Activated CD8-positive, alpha-beta memory T cell treated with anti-CD3 and anti-CD28 coated beads, Interleukin-2, amount 10 ng/mL, durations not matched to agents 7 days and 5 days (primary cell): ENCODE data around the gene DAPK2. TPM values are rescaled to one million over a fixed set of nuclear protein-coding genes. Genes with fewer than 3 reads are reported as not detected.
"Not testable (repeated sequence)": the region's sequence is repeated elsewhere in the genome, so short reads cannot be mapped to it uniquely, and the experiment has no call there.

Source experiments
- ATAC-seq: fragments of 150-1000 bp; cut with Tn5 transposase; one replicate; pipeline ENCODE4 v1.10.0; 2021; ENCODE audit warnings: moderate library complexity
- CTCF ChIA-PET: fragments of 350-600 bp; sonication (Branson Sonifier 250); formaldehyde crosslinking; loops from one replicate; lab custom pipeline; 2021; ENCODE audit warnings: antibody characterized with exemption; lab: Charles Lee
- DNase-seq: peaks from one replicate; pipeline ENCODE4 v3.0.0-alpha.2; 2020
- H3K27ac Mint-ChIP-seq: one replicate; pipeline ENCODE4 v1.8.0; 2021; ENCODE audit warnings: mild to moderate bottlenecking, mixed read lengths
- H3K27me3 Mint-ChIP-seq: one replicate; pipeline ENCODE4 v1.8.0; 2021; ENCODE audit warnings: mixed read lengths
- H3K36me3 Mint-ChIP-seq: one replicate; pipeline ENCODE4 v1.8.0; 2021; ENCODE audit warnings: mild to moderate bottlenecking, mixed read lengths
- H3K4me1 Mint-ChIP-seq: one replicate; pipeline ENCODE4 v1.8.0; 2021; ENCODE audit warnings: mixed read lengths
- H3K4me3 Mint-ChIP-seq: one replicate; pipeline ENCODE4 v1.8.0; 2021; ENCODE audit warnings: mild to moderate bottlenecking, moderate library complexity, mixed read lengths
- H3K9me3 Mint-ChIP-seq: one replicate; pipeline ENCODE4 v1.8.0; 2022; ENCODE audit warnings: low read depth, mixed read lengths
- total RNA-seq, 2 experiments: library from RNA; stranded (reverse); gene quantifications; one replicate each; pipeline ENCODE4 v1.2.3, GENCODE V29; 2021

DAPK2 gene
- total RNA-seq, 2 experiments from 2014 or later: 14.1 to 15.0 TPM

GRCh38 chr15:64071931-64072765, 25.9 kb upstream of the DAPK2 start:
- DNase-seq (no peak), ATAC-seq (no peak)
- Mint-ChIP-seq H3K27me3 (no peaks in the 10 kb centered on the region), H3K36me3 (peaks cover 20% of the 10 kb centered on the region), H3K9me3 (no peaks in the 10 kb centered on the region), H3K4me3 (no peak overlapping the region), H3K27ac (no peak overlapping the region), H3K4me1 (peaks cover 26% of the 10 kb centered on the region)
- CTCF ChIA-PET: interaction anchor here (1.0 to 12.1 kb wide), 5 partner anchors 26 to 463 kb away, joined by 4 to 151 read pairs (median 4); partner anchors contain the start of gene DAPK2

DNA sequence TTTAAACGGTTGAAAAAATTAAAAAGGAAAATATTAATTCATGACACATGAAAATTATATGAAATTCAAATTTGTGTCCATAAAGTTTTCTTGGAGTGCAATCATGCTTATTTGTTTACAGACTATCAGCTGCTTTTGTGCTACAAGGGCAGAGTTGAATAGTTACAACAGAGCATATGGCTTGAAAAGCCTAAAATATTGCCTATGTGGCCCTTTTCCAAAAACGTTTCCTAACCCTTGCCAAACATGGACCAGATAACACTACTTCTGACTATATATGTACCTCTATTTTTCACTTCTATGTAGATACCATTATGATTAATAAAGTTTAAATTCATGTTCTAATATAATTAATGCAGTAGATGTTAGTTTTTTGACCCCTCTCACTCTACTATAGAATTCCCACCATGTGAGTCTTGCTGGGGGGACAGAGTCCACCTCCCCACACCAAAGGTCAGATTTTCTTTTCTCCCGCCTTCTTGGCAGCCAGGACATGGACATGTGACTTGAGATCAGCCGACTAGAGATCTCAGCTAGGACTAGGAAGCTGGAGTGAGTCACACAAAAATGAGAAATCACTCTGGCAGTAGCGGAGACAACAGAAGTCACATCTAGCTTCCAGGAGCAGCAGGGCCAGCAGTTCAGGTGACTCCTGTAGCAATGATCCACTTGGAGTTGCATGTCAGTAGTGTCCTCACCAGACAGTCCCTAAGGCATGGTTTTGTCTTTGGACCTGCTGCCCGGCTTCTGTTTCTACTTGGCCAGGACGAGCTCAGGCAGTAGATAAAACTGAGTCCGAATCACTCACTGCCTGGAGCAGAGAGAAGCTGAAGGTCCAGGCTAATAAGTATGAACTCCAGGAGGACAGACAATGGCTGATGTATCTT, 24.9 kb upstream of the DAPK2 start:
- Mint-ChIP-seq H3K27me3 (no peaks in the 10 kb centered on the region), H3K4me3 (no peak overlapping the region)

DNA sequence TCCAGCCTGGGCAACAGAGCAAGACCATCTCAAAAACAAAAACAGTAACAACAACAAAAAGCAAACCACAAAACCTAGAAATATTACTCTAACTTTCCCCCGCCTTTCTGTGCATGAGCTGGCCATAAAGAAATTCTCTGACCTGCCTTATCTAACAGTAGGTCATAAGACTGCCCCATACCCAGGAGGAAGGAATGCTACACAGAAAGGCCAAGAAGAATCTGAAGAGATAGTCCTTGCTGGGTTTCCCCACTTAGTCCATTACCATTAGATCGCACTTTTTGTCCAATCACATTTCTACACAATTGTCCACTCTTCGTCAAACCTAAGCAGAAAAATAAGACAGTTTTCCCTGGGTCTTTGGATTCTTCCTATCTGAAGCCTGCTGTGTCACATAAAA, 23.8 kb upstream of the DAPK2 start:
- Mint-ChIP-seq H3K27me3 (no peaks in the 10 kb centered on the region), H3K36me3 (peaks cover 17% of the 10 kb centered on the region), H3K4me1 (peaks cover 23% of the 10 kb centered on the region), H3K27ac (no peak overlapping the region), H3K4me3 (no peak overlapping the region), H3K9me3 (no peaks in the 10 kb centered on the region)
- ATAC-seq (no peak), DNase-seq (no peak)
- CTCF ChIA-PET: interaction anchor here (1.2 to 12.1 kb wide), 9 partner anchors 9 to 594 kb away, joined by 3 to 151 read pairs (median 8); partner anchors contain the start of gene DAPK2

More for the DNA sequence above, 24.9 kb upstream of the DAPK2 start:
- peaks cover 25% of the 10 kb centered on the region for H3K4me1 Mint-ChIP-seq
- CTCF ChIA-PET: interaction anchor here (1.1 to 12.1 kb wide), 8 partner anchors 8 to 462 kb away, joined by 4 to 151 read pairs (median 6); partner anchors contain the start of gene DAPK2
- no peak overlapping the region for H3K27ac Mint-ChIP-seq
- ATAC-seq (no peak), DNase-seq (no peak)
- H3K9me3 Mint-ChIP-seq: no peaks in the 10 kb centered on the region
- peaks cover 20% of the 10 kb centered on the region for H3K36me3 Mint-ChIP-seq

DNA sequence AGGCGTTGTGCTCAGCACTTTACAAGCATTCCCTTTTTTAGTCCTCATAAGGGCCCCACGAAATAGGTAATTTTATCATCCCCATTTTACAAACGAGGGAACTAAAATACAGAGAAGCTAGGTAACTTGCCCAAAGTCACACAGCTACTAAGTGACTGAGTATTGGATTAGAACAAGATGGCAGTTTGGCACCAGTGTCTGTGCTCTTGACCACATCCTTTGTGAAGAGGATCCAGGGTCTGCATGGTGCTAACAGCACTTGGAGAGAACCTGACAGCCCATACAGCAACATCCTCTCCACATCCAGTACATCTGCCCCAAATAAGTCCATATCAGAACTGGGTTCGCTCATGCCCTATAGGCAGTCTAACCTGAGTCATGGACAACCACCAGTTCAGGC, 21.8 kb upstream of the DAPK2 start:
- H3K27ac Mint-ChIP-seq: peak overlapping the region; percentile 57
- ATAC-seq: peak; percentile 56
- H3K27me3 Mint-ChIP-seq: no peaks in the 10 kb centered on the region

GRCh38 chr15:64067564-64068030, 21.3 kb upstream of the DAPK2 start:
- peak overlapping the region; percentile 57 for H3K27ac Mint-ChIP-seq

More for the DNA sequence above, 21.8 kb upstream of the DAPK2 start:
- Mint-ChIP-seq H3K4me1 (peaks cover 23% of the 10 kb centered on the region), H3K36me3 (peaks cover 12% of the 10 kb centered on the region), H3K4me3 (no peak overlapping the region), H3K9me3 (no peaks in the 10 kb centered on the region)
- CTCF ChIA-PET: interaction anchor here (0.6 to 12.1 kb wide), 40 partner anchors 11 to 1020 kb away, joined by 3 to 151 read pairs (median 4); partner anchors contain the start of genes CIAO2A, DAPK2, HERC1 and USP3
- DNase-seq: no peak

GRCh38 chr15:64066451-64066850, 20.2 kb upstream of the DAPK2 start:
- peaks cover 23% of the 10 kb centered on the region for H3K4me1 Mint-ChIP-seq
- no peak overlapping the region for H3K4me3 Mint-ChIP-seq
- CTCF ChIA-PET: interaction anchor here (1.0 to 12.1 kb wide), 12 partner anchors 9 to 457 kb away, joined by 3 to 151 read pairs (median 4); partner anchors contain the start of gene DAPK2
- no peaks in the 10 kb centered on the region for H3K9me3 Mint-ChIP-seq
- no peaks in the 10 kb centered on the region for H3K27me3 Mint-ChIP-seq
- no peak overlapping the region for H3K27ac Mint-ChIP-seq
- DNase-seq (no peak), ATAC-seq (no peak)
- no peaks in the 10 kb centered on the region for H3K36me3 Mint-ChIP-seq

More at GRCh38 chr15:64067564-64068030, 21.3 kb upstream of the DAPK2 start:
- Mint-ChIP-seq H3K27me3 (no peaks in the 10 kb centered on the region), H3K4me1 (peaks cover 23% of the 10 kb centered on the region), H3K9me3 (no peaks in the 10 kb centered on the region), H3K4me3 (no peak overlapping the region), H3K36me3 (peaks cover 9% of the 10 kb centered on the region)
- DNase-seq (peak; percentile 79), ATAC-seq (peak; percentile 87)
- CTCF ChIA-PET: interaction anchor here (0.6 to 12.1 kb wide), 57 partner anchors 10 to 1019 kb away, joined by 3 to 151 read pairs (median 4); partner anchors contain the start of genes CIAO2A, DAPK2, HERC1 and USP3

GRCh38 chr15:64060716-64061115, 14.4 kb upstream of the DAPK2 start:
- Mint-ChIP-seq H3K36me3 (no peaks in the 10 kb centered on the region), H3K27me3 (no peaks in the 10 kb centered on the region), H3K4me3 (no peak overlapping the region), H3K27ac (no peak overlapping the region), H3K9me3 (no peaks in the 10 kb centered on the region), H3K4me1 (no peaks in the 10 kb centered on the region)
- DNase-seq (no peak), ATAC-seq (no peak)
- CTCF ChIA-PET: interaction anchor here (1.4 to 1.5 kb wide), 2 partner anchors 14 to 308 kb away, joined by 3 to 5 read pairs; partner anchors contain the start of gene DAPK2

DNA sequence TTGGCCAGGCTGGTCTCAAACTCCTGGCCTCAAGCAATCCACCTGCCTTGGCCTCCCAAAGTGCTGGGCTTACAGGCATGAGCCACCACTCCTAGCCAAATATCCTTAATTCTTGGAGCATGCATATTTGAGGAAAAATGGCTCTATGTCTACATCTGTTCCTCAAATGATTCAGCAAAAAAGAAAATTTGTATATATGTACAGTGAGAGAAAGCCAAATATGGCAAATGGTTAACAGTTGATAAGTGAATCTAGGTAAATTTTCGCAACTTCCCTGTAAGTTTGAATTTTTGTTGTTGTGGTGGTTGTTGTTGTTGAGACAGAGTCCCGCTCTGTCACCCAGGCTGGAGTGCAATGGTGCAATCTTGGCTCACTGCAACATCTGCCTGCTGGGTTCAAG, 12.8 kb upstream of the DAPK2 start:
- H3K4me3 Mint-ChIP-seq, H3K27me3 Mint-ChIP-seq, H3K4me1 Mint-ChIP-seq, H3K27ac Mint-ChIP-seq, H3K36me3 Mint-ChIP-seq, CTCF ChIA-PET, H3K9me3 Mint-ChIP-seq, DNase-seq, ATAC-seq: not testable (repeated sequence)

- CTCF ChIA-PET: interaction anchor here (0.9 to 1.0 kb wide), 2 partner anchors 9 to 12 kb away, joined by 3 to 5 read pairs; partner anchors contain the start of gene DAPK2
- Mint-ChIP-seq H3K36me3 (no peaks in the 10 kb centered on the region), H3K9me3 (no peaks in the 10 kb centered on the region), H3K4me1 (no peaks in the 10 kb centered on the region), H3K27ac (no peak overlapping the region), H3K4me3 (no peak overlapping the region), H3K27me3 (peaks cover 4% of the 10 kb centered on the region)
- no peak for ATAC-seq
- DNase-seq: no peak
Measured at GRCh38 chr15:64058279-64058678, 12.0 kb upstream of the DAPK2 start.

DNA sequence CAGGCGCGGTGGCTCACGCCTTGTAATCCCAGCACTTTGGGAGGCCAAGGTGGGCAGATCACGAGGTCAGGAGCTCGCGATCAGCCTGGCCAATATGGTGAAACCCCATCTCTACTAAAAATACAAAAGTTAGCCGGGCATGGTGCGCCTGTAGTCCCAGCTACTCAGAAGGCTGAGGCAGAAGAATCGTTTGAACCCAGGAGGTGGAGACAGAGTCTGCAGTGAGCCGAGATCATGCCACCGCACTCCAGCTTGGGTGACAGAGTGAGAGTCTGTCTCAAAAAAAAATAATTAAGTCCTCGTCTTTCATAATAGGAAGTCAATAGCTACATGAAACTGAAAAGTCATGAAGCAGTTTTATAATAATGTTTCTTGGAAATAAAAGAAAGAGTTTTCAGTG, 7.4 kb upstream of the DAPK2 start:
- DNase-seq, H3K27me3 Mint-ChIP-seq, H3K4me1 Mint-ChIP-seq, H3K27ac Mint-ChIP-seq, H3K36me3 Mint-ChIP-seq, ATAC-seq, H3K4me3 Mint-ChIP-seq, H3K9me3 Mint-ChIP-seq: not testable (repeated sequence)
- CTCF ChIA-PET: interaction anchor here (1.4 kb wide), 1 partner anchor 13 kb away, joined by 4 read pairs; no protein-coding TSS in a partner anchor

DNA sequence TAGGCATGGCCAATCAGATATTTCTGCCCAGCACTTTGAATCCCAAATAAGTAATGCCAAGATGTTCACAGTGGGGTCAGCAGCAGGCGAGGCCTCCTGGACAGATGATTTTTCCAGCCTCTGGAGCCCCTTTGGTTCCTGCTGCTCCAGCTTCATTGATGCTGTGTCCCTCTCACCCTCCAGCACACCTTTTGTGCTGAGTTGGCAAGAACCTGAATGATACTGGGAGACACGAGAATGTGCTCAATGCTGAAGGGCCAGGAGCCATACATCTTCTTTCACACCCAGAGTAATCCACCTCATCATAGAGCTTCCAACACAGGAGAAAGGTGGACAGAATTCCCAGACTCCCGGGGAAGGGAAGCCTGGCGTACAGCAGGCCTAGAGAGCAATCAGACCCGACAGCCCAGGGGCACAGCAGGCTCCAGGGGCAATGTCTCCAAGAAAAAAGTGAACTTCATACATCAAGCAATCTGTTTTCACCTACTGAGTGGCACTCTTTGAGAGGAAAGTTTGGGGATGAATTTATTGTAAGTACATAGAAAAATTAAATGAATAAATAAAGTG, 6.7 kb upstream of the DAPK2 start:
- Mint-ChIP-seq H3K27me3 (peaks cover 11% of the 10 kb centered on the region), H3K36me3 (no peaks in the 10 kb centered on the region), H3K4me3 (no peak overlapping the region), H3K4me1 (no peaks in the 10 kb centered on the region), H3K9me3 (no peaks in the 10 kb centered on the region), H3K27ac (no peak overlapping the region)
- DNase-seq (no peak), ATAC-seq (no peak)
- CTCF ChIA-PET: interaction anchor here (1.0 to 1.4 kb wide), 2 partner anchors 14 to 82 kb away, joined by 3 to 4 read pairs; no protein-coding TSS in a partner anchor
